Right lung (tissue), 5 donors: ENCODE measurements around the gene SUMO1. TPM values are rescaled to one million over a fixed set of nuclear protein-coding genes. Genes with fewer than 3 reads are reported as not detected.

ENCODE experiments used
- DNase-seq, 2 donors: peaks; one replicate each; pipeline ENCODE4 v3.0.0-alpha.2; 2013
- polyA plus RNA-seq, 5 donors: library from polyadenylated mRNA; unstranded; fragments of 120-200 nt; gene quantifications; one replicate each; pipeline versions ENCODE4 v1.2.1 to v1.2.3, GENCODE V29; 2013; ENCODE audit warnings: inconsistent platforms in 1 of 5, low replicate concordance in 1 of 5; ENCODE audit not compliant: insufficient read length in 5 of 5, insufficient read depth in 1 of 5

SUMO1 gene
- polyA plus RNA-seq, 5 donors = 140 to 198 (median 172) TPM

- DNase-seq = no peak
Measured at GRCh38 chr2:202157211-202157990, 81.0 kb downstream of the SUMO1 start.

Other genes with a start within 250 kb of the SUMO1 start
- 10 to 100 TPM; 32.4 to 45.1 (median 35.7) TPM for gene FZD7, start 204.7 kb downstream of the SUMO1 start, polyA plus RNA-seq
- gene KIAA2012, start 165.3 kb downstream of the SUMO1 start, polyA plus RNA-seq = 1 to 10 TPM in 4 of 5 donors, under 1 TPM in 1; 0.46 to 2.7 (median 1.5) TPM
- 100 to 1,000 TPM in 4 of 5 donors, 10 to 100 TPM in 1; 91.6 to 120 (median 112) TPM for gene NOP58, start 27.2 kb upstream of the SUMO1 start, polyA plus RNA-seq
- 10 to 100 TPM; 45.2 to 84.9 (median 74.7) TPM for gene BMPR2, start 137.7 kb upstream of the SUMO1 start, polyA plus RNA-seq